Upper lobe of left lung (tissue), 4 donors: ENCODE measurements around the gene DBNDD1.

Experiments used
- POLR2A ChIP-seq, 4 donors: fragments of 450-650 bp; IDR thresholded peaks; one replicate each; pipeline ENCODE4 v1.5.1; 2016 to 2017; ENCODE audit warnings: antibody characterized with exemption in 4 of 4, mild to moderate bottlenecking in 2 of 4
- POLR2AphosphoS5 ChIP-seq, 2 donors: sonication (generic); formaldehyde crosslinking; IDR thresholded peaks; one replicate each; pipeline ENCODE4 v1.5.1; 2017; ENCODE audit warnings: antibody characterized with exemption in 2 of 2

DNA sequence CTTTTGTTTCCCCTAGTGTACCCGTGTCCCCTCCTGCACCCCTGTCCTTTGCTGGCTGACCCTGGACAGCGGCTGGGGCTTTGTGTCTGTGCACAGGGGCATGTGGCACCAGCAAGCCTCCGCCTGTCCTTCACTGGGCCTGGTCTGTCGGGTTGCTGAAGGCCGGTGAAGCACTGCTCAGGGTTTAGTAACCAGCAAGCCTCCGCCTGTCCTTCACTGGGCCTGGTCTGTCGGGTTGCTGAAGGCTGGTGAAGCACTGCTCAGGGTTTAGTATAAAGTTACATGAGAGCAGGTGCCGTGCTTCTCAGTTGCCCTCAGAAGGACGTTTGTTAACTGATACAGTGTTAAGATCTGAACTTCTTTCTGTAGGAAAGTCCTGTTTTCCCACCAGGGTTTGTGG is 36.9 kb downstream of the DBNDD1 start:
- TF ChIP-seq POLR2AphosphoS5 (IDR thresholded peaks at IDR 0.05) (no peak), POLR2A (IDR thresholded peaks at IDR 0.05) (no peak)
